COLO668 (cell line): ENCODE results near the gene PRPS1.
A peak's percentile ranks its signal among the peaks of the same experiment; 100 is the strongest.
"Not testable (repeated sequence)": the region's sequence is repeated elsewhere in the genome, so short reads cannot be mapped to it uniquely, and the experiment has no call there.

Source experiments
- DNase-seq: peaks from one replicate; lab custom pipeline; 2025; ENCODE audit not compliant: unreplicated experiment; lab: John Stamatoyannopoulos, UW

PRPS1 gene

GRCh38 chrX:107629540-107629909 lies 1.2 kb downstream of the PRPS1 start:
- DNase-seq: no peak

GRCh38 chrX:107630031-107630689 lies 1.9 kb downstream of the PRPS1 start:
- no peak for DNase-seq

GRCh38 chrX:107632346-107632745 lies 4.0 kb downstream of the PRPS1 start:
- no peak for DNase-seq

- no peak for DNase-seq
Measured at GRCh38 chrX:107646735-107647134, 18.4 kb downstream of the PRPS1 start.

GRCh38 chrX:107648332-107648731 lies 20.0 kb downstream of the PRPS1 start:
- no peak for DNase-seq

- no peak for DNase-seq
Measured at GRCh38 chrX:107654566-107654871, 26.2 kb downstream of the PRPS1 start.

- peak; percentile 45 for DNase-seq
Measured at GRCh38 chrX:107654872-107655761, 26.8 kb downstream of the PRPS1 start.

- DNase-seq: no peak
Measured at GRCh38 chrX:107656978-107657377, 28.7 kb downstream of the PRPS1 start.

- no peak for DNase-seq
Measured at GRCh38 chrX:107658660-107659059, 30.4 kb downstream of the PRPS1 start.

- no peak for DNase-seq
Measured at GRCh38 chrX:107659286-107659685, 31.0 kb downstream of the PRPS1 start.

GRCh38 chrX:107659768-107660167 lies 31.5 kb downstream of the PRPS1 start:
- no peak for DNase-seq

- DNase-seq: no peak
Measured at GRCh38 chrX:107662145-107662544, 33.8 kb downstream of the PRPS1 start.

- no peak for DNase-seq
Measured at GRCh38 chrX:107662824-107663223, 34.5 kb downstream of the PRPS1 start.

GRCh38 chrX:107666931-107667330 lies 38.6 kb downstream of the PRPS1 start:
- DNase-seq: no peak

- no peak for DNase-seq
Measured at GRCh38 chrX:107667426-107667825, 39.1 kb downstream of the PRPS1 start.

- DNase-seq: not testable (repeated sequence)
Measured at GRCh38 chrX:107668710-107669109, 40.4 kb downstream of the PRPS1 start.

GRCh38 chrX:107669261-107669660 lies 41.0 kb downstream of the PRPS1 start:
- no peak for DNase-seq

GRCh38 chrX:107669885-107670628 lies 41.7 kb downstream of the PRPS1 start:
- no peak for DNase-seq

GRCh38 chrX:107671256-107671655 lies 42.9 kb downstream of the PRPS1 start:
- not testable (repeated sequence) for DNase-seq

GRCh38 chrX:107672955-107673378 lies 44.7 kb downstream of the PRPS1 start:
- DNase-seq: peak; percentile 58

- DNase-seq: no peak
Measured at GRCh38 chrX:107673431-107673830, 45.1 kb downstream of the PRPS1 start.
